ENCODE measurements around the gene CCDC18.

DNA sequence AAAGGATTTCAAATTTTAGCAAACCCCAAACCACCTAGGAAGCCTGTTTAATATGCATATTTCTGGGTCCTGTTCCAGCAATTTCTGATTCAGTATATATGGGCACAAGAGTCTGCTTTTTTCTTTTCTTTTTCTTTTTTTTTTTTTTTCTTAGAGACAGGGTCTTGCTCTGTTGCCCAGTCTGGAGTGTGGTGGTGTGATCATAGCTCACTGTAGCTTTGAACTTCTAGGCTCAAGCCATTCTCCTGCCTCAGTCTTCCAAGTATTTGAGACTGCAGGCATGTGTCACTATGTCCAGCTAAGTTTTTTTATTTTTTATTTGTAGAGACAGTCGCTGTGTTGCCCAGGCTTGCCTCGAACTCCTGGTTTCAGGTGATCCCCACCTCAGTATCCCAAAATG is 34.8 kb downstream of the CCDC18 start:
- TF ChIP-seq, protein P1, sequence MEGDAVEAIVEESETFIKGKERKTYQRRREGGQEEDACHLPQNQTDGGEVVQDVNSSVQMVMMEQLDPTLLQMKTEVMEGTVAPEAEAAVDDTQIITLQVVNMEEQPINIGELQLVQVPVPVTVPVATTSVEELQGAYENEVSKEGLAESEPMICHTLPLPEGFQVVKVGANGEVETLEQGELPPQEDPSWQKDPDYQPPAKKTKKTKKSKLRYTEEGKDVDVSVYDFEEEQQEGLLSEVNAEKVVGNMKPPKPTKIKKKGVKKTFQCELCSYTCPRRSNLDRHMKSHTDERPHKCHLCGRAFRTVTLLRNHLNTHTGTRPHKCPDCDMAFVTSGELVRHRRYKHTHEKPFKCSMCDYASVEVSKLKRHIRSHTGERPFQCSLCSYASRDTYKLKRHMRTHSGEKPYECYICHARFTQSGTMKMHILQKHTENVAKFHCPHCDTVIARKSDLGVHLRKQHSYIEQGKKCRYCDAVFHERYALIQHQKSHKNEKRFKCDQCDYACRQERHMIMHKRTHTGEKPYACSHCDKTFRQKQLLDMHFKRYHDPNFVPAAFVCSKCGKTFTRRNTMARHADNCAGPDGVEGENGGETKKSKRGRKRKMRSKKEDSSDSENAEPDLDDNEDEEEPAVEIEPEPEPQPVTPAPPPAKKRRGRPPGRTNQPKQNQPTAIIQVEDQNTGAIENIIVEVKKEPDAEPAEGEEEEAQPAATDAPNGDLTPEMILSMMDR (IDR thresholded peaks at IDR 0.05), result no peak
- TF ChIP-seq ELF4 (CRISPR knock-in tag; IDR thresholded peaks at IDR 0.05; ENCODE audit: low read depth) (no peak), FOXK1 (CRISPR knock-in tag; IDR thresholded peaks at IDR 0.05) (no peak), NR1H2 (CRISPR knock-in tag; IDR thresholded peaks at IDR 0.05) (no peak), IRF1 (CRISPR knock-in tag; IDR thresholded peaks at IDR 0.05) (no peak)
- TF ChIP-seq, protein P2, sequence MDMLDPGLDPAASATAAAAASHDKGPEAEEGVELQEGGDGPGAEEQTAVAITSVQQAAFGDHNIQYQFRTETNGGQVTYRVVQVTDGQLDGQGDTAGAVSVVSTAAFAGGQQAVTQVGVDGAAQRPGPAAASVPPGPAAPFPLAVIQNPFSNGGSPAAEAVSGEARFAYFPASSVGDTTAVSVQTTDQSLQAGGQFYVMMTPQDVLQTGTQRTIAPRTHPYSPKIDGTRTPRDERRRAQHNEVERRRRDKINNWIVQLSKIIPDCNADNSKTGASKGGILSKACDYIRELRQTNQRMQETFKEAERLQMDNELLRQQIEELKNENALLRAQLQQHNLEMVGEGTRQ (CRISPR knock-in tag; IDR thresholded peaks at IDR 0.05), result no peak

All from WTC11 (cell line).